HG03025 (cell line): ENCODE data around the gene PTPRS.

Experiments
- ATAC-seq: cut with Tn5 transposase; IDR thresholded peaks from one replicate; pipeline ENCODE4 v1.9.1; 2021; ENCODE audit warnings: mild to moderate bottlenecking, moderate library complexity; ENCODE audit not compliant: unreplicated experiment, low FRiP score

The PTPRS gene

GRCh38 chr19:5355693-5356092 is 15.1 kb upstream of the PTPRS start:
- no peak for ATAC-seq

DNA sequence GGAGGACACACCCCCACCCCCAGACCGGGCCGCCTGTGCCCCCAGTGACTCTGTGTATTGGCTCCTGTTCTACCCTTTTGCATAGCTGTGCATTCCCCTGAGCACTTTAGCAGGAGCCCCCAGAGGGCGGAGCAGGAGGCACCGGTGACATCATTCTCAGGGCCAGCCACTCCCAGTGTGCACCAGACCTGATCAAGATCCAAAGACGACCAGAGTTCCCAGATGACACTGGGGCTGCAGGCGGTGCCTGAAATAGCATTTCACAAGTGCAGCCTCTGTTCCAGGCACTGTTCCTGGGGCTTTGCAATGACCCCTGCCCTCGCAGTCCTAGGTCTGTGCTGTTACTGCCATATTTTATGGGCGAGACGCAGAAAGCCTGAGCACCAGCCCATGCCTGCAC is 14.5 kb upstream of the PTPRS start:
- ATAC-seq = no peak

DNA sequence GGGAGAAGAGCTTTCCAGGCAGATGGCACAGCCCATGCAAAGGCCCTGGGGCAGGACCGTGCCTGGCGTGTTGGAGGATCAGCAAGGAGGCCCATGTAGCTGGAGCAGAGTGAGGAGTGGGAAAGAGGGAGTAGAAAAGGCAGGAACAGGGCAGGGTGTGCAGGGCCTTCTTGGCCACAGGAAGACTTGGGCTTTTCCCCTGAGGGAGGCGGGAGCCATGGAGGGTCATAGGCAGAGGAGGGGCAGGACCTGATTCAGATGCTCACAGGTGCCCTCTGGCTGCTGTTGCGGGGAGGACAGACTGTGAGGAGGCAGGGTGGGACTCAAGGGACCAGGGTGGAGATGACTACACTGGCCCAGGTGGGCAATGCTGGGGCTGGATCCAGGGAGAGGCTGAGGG is 13.8 kb upstream of the PTPRS start:
- ATAC-seq = no peak

DNA sequence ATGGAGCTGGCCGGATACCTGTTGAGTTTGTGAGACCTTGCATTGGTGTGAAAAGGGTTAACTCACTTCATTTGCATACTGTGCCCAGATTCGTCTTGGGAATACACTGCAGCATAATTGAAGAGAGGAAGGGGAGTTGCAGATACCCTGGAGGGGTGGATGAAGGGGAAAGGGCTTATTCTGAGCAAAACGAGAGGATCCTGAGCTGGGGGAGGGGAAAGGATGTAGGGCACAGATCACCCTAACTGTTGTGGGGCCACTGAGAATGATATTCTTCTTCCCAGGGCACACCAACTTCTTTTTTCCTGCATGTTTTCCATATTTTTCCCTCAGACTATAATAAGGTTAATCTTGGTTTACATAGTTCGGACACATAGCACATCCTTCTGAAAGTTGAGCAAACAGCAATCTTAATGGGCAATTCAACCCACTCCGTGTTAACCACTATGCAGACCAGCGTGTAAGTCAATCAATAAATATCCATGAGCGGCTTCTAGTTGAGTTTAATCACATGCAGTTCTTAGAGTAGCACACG is 11.7 kb upstream of the PTPRS start:
- no peak for ATAC-seq

DNA sequence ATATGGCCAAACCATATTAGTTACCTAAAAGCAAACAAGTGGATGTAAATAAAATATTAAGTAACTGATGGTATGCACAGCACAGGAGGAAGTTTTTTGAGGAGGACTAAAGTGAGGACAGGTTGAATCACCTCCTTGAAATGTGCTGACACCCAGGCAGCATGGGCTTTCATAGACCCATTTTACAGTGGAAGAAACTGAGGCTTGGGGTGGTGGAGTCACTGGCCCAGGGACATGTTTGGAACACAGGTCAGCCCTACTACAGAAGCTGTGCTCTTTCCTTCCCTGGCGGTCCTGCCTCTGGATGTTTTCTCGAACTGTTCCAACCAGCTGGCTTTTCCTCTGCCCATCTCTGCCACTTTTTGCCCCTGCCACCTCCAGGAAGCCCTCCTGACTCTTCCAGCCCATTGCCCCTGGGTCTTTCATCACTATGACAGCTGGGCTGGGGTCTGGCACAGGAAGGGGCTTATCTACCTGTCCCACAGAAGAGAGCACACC is 11.2 kb upstream of the PTPRS start:
- ATAC-seq = no peak

DNA sequence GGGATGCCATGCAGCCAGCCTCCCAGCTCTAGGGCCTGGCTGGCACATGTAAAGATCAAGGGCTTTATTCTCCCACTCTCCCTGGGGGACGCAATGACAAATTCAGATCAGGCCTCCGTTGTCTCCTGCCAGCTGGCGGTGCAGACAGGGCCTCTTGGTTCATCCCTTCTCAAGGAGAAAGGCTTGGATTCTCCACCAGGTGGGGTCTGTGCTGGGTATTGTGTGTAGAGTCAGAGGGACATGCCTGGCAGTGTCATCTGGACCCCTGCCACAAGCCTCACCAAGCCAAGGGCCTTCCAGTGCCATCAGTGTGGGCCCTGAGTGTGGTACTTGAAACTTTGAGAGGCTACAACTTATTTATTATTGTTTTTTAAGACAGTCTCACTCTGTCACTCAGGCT is 8.4 kb upstream of the PTPRS start:
- ATAC-seq = no peak

DNA sequence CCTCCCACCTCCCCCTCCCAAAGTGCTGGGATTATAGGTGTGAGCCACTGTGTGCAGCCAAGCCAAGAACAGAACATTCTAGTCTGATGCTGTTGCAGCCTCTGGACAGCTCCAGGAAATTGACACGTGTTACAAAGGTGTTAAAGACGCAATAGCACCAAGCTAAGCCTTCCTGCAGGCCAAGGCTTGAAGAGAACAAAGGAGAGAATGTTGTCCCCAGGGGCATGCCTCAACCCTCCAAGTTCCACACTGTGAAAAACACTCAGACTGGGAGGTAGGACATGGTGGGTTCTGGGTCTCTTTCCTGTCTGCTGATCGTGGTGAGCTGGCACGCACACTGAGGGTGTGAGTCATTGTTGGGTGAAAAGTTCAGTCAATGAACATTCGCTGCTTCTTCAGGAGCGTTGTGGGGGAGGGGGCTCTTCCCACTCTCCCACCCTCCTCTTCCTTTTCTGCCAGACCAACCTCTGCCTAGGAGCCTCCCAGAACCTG is 5.3 kb upstream of the PTPRS start:
- no peak for ATAC-seq

DNA sequence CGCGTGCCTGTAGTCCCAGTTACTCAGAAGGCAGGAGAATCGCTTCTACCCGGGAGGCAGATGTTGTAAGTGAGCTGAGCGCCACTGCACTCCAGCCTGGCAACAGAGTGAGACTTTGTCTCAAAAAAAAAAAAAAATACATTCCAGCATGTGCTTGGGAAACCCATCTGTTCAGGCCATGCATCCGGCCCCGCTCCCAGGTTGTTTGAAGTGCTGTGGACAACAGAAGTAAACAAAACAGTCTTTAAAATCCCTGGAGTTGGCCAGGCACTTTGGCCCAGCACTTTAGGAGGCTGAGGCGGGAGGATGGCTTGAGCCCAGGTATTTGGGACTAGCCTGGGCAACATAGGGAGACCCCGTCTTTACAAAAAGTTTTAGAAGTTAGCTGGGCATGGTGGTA is 3.2 kb upstream of the PTPRS start:
- ATAC-seq = no peak

DNA sequence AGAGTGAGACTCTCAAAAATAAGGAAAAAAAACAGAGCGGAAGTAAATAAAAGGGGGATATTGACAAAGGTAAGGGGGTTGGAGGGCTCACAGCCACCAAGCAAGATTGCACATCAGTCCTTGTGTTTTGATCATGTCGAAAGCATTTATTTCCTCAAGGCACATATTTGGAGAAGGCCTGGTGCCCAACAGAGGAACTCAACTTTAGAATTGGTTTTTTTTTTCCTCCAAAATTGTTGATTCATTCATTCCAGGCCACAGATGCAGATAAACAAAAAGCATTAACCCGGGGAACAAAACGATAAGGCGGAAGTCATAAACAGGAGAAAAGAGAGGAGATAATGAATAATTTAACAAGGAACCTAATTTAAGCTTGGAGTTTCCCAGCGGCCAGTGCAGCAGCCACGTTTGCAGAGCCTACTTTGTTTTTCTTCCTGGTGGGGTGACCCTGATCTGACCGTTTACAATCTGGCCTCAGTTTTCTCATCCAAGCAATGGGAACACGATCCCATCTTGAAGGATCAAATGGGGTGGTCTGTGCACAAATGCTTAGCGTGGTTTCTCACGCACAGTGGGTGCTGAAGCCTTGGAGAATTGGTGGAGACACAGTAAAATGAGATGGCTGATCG is 2.1 kb upstream of the PTPRS start:
- ATAC-seq = no peak

GRCh38 chr19:5341981-5342380 is 1.4 kb upstream of the PTPRS start:
- ATAC-seq = no peak

DNA sequence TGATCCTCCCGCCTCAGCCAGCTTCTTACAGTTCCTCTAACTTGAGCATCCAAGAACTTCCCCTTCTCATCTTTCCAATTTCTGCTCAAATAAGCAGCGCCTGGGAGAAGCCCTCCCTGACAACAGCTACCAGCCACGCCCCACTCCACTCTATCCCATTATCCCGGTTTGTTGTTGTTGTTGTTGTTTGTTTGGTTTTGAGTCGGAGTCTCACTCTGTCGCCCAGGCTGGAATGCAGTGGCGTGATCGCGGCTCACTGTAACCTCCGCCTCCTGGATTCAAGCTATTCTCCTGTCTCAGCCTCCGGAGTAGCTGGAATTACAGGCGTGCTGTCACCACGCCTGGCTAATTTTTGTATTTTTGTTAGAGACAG is 822 bp upstream of the PTPRS start:
- no peak for ATAC-seq

DNA sequence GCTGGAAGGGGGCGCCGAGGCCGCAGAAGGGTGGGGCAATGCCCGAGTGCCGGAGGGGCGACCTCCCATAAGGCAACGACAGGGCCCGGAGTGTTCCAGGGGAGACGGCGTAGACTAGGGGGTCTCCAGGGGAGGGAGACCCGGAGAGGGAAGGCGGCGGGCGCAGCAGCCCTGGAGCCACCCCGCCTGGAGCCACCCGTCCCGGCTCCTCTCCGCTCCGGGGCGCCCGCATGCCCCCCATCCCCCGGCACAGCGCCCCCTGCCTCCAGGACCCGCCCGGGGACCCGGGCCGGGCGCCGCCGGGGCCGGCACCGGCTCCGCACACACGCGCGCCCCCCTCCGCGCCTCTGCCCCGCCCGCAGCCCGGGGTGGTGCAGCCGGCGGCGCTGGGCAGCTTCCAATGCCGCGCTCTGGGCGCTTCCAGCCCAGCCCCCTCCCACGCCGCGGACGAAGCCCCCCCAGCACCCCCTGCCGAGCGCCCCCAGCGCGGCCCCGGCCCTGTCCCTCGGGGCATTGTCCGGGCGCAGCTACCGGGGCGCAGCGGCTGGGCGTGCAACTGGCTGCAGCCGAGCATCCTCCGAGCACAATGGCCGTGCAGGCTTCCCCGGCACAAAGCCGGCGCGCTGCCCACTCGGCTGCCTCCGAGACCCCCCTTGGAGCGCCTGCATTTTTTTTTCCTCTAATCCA is 519 bp downstream of the PTPRS start:
- no peak for ATAC-seq

DNA sequence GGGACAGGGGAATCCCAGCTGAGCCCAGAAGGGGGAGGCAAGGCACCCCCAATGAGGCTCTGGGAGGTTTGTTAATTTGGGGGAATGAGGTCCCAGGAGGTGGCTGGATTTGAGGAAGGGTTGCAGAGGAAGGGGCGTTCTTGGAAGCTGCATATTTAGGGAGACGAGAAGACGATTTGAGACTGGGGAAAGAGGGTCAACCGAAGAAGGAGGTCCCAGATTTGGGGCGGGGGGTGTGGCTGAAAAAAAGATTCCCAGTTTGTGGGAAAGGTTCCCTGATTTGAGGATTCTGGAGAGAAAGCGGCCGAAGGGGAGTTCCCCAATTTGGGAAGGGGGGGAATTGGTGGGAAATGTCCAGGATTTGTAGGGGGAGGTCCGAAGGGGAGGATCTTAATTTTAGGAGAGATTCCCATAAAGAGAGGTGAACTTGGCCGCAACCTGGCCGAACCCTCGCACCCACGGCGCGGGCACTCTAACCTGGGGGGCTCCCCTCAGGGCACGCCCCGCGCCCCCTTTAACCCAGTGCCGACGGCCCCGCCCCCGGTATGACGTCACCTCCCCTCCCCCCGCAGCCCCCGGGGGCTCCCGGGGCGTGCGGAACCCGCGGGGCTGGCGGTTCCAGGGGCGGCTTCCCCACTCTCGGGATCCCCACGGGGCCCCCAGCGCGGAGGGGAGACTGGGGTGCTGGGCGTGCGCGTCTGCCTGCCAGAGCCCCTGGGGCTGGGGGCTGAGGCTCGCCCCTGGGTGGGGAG is 1.2 kb downstream of the PTPRS start:
- ATAC-seq = no peak

GRCh38 chr19:5338656-5339197 is 1.9 kb downstream of the PTPRS start:
- ATAC-seq = no peak

- no peak for ATAC-seq
These were observed 2.6 kb downstream of the PTPRS start for GRCh38 chr19:5337708-5338655.

- ATAC-seq = no peak
These were observed 3.5 kb downstream of the PTPRS start for GRCh38 chr19:5337126-5337525.

- no peak for ATAC-seq
These were observed 4.2 kb downstream of the PTPRS start for GRCh38 chr19:5336195-5336965.

DNA sequence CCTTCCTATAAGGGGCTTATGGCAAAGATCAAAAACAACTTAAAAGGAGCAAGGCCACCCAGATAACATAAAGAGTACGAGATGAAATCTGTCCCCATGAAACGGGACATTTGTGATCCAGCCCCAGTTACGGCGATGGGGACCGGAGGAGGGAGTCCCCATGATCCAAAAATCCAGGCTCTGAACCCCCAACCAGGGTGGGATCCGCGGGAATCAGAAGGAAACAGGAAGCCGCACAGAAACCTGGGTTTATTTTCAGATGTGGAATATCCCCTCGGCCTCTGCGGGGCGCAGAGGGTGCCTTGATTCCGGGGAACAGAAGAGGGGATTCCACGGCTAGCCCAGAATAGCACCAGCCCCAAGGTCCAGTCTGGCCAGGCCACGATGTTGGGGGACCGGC is 5.0 kb downstream of the PTPRS start:
- ATAC-seq = no peak

DNA sequence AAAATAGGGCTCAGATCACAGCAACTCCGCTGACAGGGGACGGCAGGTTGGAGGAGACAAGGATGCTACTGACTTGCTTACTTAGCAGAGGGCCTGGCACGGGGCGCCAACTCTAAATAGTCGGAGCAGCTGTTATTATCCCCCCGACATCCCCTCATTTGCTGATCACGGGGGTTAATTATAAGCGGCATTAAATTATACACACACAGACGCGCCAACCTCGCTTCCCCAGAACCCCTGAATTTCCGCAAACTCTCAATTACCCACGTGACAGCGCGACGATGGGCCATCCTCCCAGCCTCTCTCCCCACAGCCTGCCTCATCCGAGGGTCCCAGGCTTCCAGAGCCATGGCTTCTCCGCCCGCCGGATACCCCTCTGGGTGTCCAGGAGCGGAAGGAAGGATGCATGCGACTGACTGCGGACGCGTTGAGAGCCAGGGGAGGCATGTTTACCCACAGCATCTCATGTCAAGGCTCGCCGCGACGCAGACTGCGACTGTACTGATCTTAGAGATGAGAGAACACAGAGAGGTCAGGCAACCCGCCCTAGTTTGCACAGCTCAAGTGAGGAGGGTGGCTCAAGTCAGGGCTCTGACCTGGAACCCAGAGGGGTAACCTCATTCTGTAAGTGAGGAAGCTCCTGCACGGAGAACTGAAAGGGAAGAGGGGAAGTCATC is 5.7 kb downstream of the PTPRS start:
- ATAC-seq = no peak
